SK-N-SH treated with all-trans-retinoic acid at 6 μM for 48 hours (cell line): Measurements from ENCODE around the gene PIH1D1.
A peak's percentile ranks its signal among the peaks of the same experiment; 100 is the strongest.

ENCODE experiments used
- ATAC-seq: fragments of 200-7000 bp; cut with Tn5 transposase; 3 replicates; pipeline ENCODE4 v1.9.1; 2020; ENCODE audit warnings: mild to moderate bottlenecking, moderate library complexity
- ARNTL ChIP-seq: fragments of 450-650 bp; formaldehyde crosslinking; IDR thresholded peaks from 2 replicates; pipeline ENCODE4 v1.5.0; 2020; ENCODE audit warnings: low read depth, mild to moderate bottlenecking, moderate library complexity, borderline replicate concordance
- BACH2 ChIP-seq: fragments of 250-450 bp; sonication (Bioruptor Pico); IDR thresholded peaks from 2 replicates; pipeline ENCODE4 v1.9.0; 2021; ENCODE audit warnings: mild to moderate bottlenecking, borderline replicate concordance
- CREB5 ChIP-seq: fragments of 250-450 bp; sonication (Bioruptor Pico); IDR thresholded peaks from 2 replicates; pipeline ENCODE4 v1.5.1; 2020; ENCODE audit warnings: low read depth, mild to moderate bottlenecking, moderate library complexity
- CSDC2 ChIP-seq: fragments of 250-450 bp; sonication (Bioruptor Pico); IDR thresholded peaks from 2 replicates; pipeline ENCODE4 v1.5.0; 2020; ENCODE audit warnings: mild to moderate bottlenecking, moderate library complexity
- GLIS3 ChIP-seq: fragments of 250-450 bp; sonication (Bioruptor Pico); IDR thresholded peaks from 2 replicates; pipeline ENCODE4 v1.5.0; 2020; ENCODE audit warnings: mild to moderate bottlenecking, moderate library complexity
- OSR1 ChIP-seq: fragments of 250-450 bp; sonication (Bioruptor Pico); IDR thresholded peaks from 2 replicates; pipeline ENCODE4 v1.8.0; 2022; ENCODE audit warnings: moderate library complexity, mild to moderate bottlenecking, inconsistent platforms
- POU6F1 ChIP-seq: fragments of 250-450 bp; sonication (Bioruptor Pico); IDR thresholded peaks from 2 replicates; pipeline ENCODE4 v1.8.0; 2021; ENCODE audit warnings: low read depth, mild to moderate bottlenecking, moderate library complexity, borderline replicate concordance
- PPARA ChIP-seq: fragments of 250-450 bp; sonication (Bioruptor Pico); IDR thresholded peaks from 2 replicates; pipeline ENCODE4 v1.5.0; 2020; ENCODE audit warnings: mild to moderate bottlenecking, borderline replicate concordance
- RARB ChIP-seq: fragments of 250-450 bp; sonication (Bioruptor Pico); IDR thresholded peaks from 2 replicates; pipeline ENCODE4 v1.8.0; 2021; ENCODE audit warnings: mild to moderate bottlenecking, moderate library complexity
- SNAI2 ChIP-seq: fragments of 250-450 bp; sonication (Bioruptor Pico); IDR thresholded peaks from 2 replicates; pipeline ENCODE4 v1.5.0; 2020; ENCODE audit warnings: mild to moderate bottlenecking, moderate library complexity
- TOX ChIP-seq: fragments of 250-450 bp; sonication (Bioruptor Pico); IDR thresholded peaks from 2 replicates; pipeline ENCODE4 v1.8.0; 2021; ENCODE audit warnings: mild to moderate bottlenecking, moderate library complexity, borderline replicate concordance
- TSHZ2 ChIP-seq: fragments of 250-450 bp; sonication (Bioruptor Pico); IDR thresholded peaks from 2 replicates; pipeline ENCODE4 v1.5.0; 2020; ENCODE audit warnings: mild to moderate bottlenecking, moderate library complexity
- ZFP30 ChIP-seq: fragments of 450-650 bp; formaldehyde crosslinking; IDR thresholded peaks from 2 replicates; pipeline ENCODE4 v1.5.0; 2022; ENCODE audit warnings: mild to moderate bottlenecking, moderate library complexity
- ZNF565 ChIP-seq: fragments of 450-650 bp; formaldehyde crosslinking; conservative IDR thresholded peaks from 2 replicates; pipeline ENCODE4 v1.5.0; 2020; ENCODE audit warnings: low read depth, mild to moderate bottlenecking, moderate library complexity
- ZNF70 ChIP-seq: fragments of 450-650 bp; formaldehyde crosslinking; IDR thresholded peaks from 2 replicates; pipeline ENCODE4 v1.5.0; 2020; ENCODE audit warnings: mild to moderate bottlenecking, moderate library complexity
- ZNF8 ChIP-seq: fragments of 450-650 bp; formaldehyde crosslinking; IDR thresholded peaks from 2 replicates; pipeline ENCODE4 v1.5.0; 2020; ENCODE audit warnings: mild to moderate bottlenecking, moderate library complexity

The PIH1D1 gene

GRCh38 chr19:49423985-49424303, 27.7 kb downstream of the PIH1D1 start:
- no peak for TF ChIP-seq OSR1 (CRISPR knock-in tag)
- no peak for TF ChIP-seq ZFP30
- TF ChIP-seq SNAI2 (CRISPR knock-in tag), result no peak
- no peak for TF ChIP-seq ARNTL (CRISPR knock-in tag)
- no peak for TF ChIP-seq BACH2 (CRISPR knock-in tag)
- TF ChIP-seq TSHZ2, result no peak
- TF ChIP-seq CREB5 (CRISPR knock-in tag), result no peak
- no peak for TF ChIP-seq CSDC2
- ATAC-seq, result no peak

- ATAC-seq, result no peak
- TF ChIP-seq OSR1 (CRISPR knock-in tag) (no peak), GLIS3 (CRISPR knock-in tag) (no peak), RARB (no peak), ZNF70 (CRISPR knock-in tag) (no peak), POU6F1 (no peak), ZNF8 (CRISPR knock-in tag) (no peak), PPARA (CRISPR knock-in tag) (no peak), ZNF565 (no peak)
These were observed 28.3 kb downstream of the PIH1D1 start, which contains the start of gene PTH2 for GRCh38 chr19:49423071-49423984. PTH2 (minus strand) TSS chr19:49423441; CDS start chr19:49423339, 102 bp downstream.

GRCh38 chr19:49422407-49423070, 29.1 kb downstream of the PIH1D1 start:
- TF ChIP-seq TSHZ2 (no peak), OSR1 (CRISPR knock-in tag) (no peak), CREB5 (CRISPR knock-in tag) (no peak), TOX (CRISPR knock-in tag) (no peak), RARB (no peak), ZNF70 (CRISPR knock-in tag) (no peak), POU6F1 (no peak), PPARA (CRISPR knock-in tag) (no peak), ARNTL (CRISPR knock-in tag) (no peak), ZNF565 (no peak)
- peak; percentile 77 for ATAC-seq
